Brain microvascular endothelial cell (primary cell): ENCODE data around the gene MSL3.

Experiments used
- DNase-seq: peaks from one replicate; pipeline ENCODE4 v3.0.0-alpha.2; 2020
- H3K27ac ChIP-seq: fragments of 250-450 bp; sonication (Bioruptor Pico); 2 replicates; pipeline ENCODE4 v1.5.1; 2020; ENCODE audit warnings: mild to moderate bottlenecking, moderate library complexity
- H3K27me3 ChIP-seq: fragments of 250-450 bp; sonication (Bioruptor Pico); replicated peaks from 2 replicates; pipeline ENCODE4 v1.5.1; 2020; ENCODE audit warnings: mild to moderate bottlenecking
- H3K36me3 ChIP-seq: fragments of 250-450 bp; sonication (Bioruptor Pico); replicated peaks from 2 replicates; pipeline ENCODE4 v1.5.1; 2020; ENCODE audit warnings: mild to moderate bottlenecking
- H3K4me3 ChIP-seq: 2 replicates; pipeline ENCODE4 v1.5.1; 2011; ENCODE audit warnings: low read depth, mild to moderate bottlenecking, control low read depth, low read length, moderate library complexity
- in situ Hi-C: cut with HindIII; loops from 2 replicates; pipeline ENCODE4 v1.10.0; 2017; ENCODE audit warnings: low sequenced_read_pairs, low pct_ligation_motif_present
- TF ChIP-seq, protein P1 (sequence below): IDR thresholded peaks from 2 replicates; pipeline ENCODE4 v1.5.1; 2011; ENCODE audit warnings: low read depth, mild to moderate bottlenecking, moderate library complexity, low read length, control low read depth, inconsistent platforms; ENCODE audit errors: missing control alignments

Gene MSL3

DNA sequence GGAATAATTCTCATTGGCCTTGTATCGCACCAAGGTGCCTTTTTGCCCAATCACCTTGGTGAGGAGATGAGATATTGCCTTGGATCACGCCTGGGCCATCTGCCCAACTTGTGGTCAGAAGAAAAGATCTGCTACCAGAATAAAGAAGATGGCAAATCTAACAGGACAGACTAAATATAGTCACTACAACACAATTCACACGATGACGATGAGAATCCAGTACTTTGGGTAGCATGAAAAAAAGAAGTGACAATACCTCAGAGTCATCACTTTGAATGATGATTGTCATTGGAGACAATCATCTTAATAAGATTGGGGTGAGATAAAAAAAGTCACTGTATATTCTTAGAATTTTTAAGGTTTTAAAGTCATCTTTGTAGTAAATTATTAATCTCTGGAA, 7.3 kb upstream of the MSL3 start:
- no peak for DNase-seq
- TF ChIP-seq, protein P1, sequence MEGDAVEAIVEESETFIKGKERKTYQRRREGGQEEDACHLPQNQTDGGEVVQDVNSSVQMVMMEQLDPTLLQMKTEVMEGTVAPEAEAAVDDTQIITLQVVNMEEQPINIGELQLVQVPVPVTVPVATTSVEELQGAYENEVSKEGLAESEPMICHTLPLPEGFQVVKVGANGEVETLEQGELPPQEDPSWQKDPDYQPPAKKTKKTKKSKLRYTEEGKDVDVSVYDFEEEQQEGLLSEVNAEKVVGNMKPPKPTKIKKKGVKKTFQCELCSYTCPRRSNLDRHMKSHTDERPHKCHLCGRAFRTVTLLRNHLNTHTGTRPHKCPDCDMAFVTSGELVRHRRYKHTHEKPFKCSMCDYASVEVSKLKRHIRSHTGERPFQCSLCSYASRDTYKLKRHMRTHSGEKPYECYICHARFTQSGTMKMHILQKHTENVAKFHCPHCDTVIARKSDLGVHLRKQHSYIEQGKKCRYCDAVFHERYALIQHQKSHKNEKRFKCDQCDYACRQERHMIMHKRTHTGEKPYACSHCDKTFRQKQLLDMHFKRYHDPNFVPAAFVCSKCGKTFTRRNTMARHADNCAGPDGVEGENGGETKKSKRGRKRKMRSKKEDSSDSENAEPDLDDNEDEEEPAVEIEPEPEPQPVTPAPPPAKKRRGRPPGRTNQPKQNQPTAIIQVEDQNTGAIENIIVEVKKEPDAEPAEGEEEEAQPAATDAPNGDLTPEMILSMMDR, result no peak
- H3K27ac ChIP-seq, result no peak overlapping the region
- H3K27me3 ChIP-seq, result no peaks in the 10 kb centered on the region
- H3K4me3 ChIP-seq, result no peak overlapping the region
- H3K36me3 ChIP-seq, result no peaks in the 10 kb centered on the region
- in situ Hi-C loops, result no loop called here

DNA sequence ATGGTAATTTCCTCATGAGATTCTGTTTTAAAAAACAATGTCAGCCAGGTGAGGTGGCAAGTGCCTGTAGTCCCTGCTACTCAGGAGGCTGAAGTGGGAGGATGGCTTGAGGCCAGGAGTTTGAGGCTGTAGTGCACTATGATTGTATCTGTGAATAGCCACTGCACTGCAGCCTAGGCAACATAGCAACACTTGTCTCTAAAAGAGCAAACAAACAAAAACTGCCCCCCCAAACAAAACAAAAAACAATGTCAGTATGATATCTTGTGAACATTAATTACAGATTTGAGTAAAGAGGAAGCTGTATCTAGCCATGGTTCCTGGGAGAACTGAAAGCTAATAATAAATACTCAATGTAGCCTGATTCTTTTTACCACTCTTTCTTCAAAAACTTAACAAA, 6.8 kb upstream of the MSL3 start:
- no peak overlapping the region for H3K4me3 ChIP-seq
- no peaks in the 10 kb centered on the region for H3K36me3 ChIP-seq
- TF ChIP-seq, protein P1, result no peak
- in situ Hi-C loops, result no loop called here
- H3K27me3 ChIP-seq, result no peaks in the 10 kb centered on the region
- no peak overlapping the region for H3K27ac ChIP-seq
- no peak for DNase-seq

DNA sequence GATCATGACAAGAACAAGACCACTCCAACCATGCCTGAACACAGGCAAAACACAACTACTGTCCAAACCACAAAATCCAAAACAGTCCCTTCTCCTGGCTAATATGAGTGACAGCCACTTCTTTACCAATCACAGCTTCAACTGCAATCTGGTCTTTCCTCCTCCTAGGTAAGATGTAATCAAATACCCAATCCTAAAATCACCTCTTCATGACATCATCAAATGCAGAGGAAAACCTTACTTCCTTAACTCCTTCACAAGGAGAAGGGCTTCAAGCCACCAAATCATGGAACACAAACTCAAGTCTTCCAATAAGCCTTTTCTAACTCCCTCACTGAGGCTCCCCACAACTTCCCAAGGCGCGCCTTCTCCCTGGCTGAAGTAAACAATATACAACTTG, 4.4 kb upstream of the MSL3 start:
- Histone ChIP-seq H3K27me3 (no peaks in the 10 kb centered on the region), H3K27ac (no peak overlapping the region), H3K36me3 (no peaks in the 10 kb centered on the region), H3K4me3 (no peak overlapping the region)
- in situ Hi-C loops, result no loop called here
- DNase-seq, result no peak
- TF ChIP-seq, protein P1, result no peak

DNA sequence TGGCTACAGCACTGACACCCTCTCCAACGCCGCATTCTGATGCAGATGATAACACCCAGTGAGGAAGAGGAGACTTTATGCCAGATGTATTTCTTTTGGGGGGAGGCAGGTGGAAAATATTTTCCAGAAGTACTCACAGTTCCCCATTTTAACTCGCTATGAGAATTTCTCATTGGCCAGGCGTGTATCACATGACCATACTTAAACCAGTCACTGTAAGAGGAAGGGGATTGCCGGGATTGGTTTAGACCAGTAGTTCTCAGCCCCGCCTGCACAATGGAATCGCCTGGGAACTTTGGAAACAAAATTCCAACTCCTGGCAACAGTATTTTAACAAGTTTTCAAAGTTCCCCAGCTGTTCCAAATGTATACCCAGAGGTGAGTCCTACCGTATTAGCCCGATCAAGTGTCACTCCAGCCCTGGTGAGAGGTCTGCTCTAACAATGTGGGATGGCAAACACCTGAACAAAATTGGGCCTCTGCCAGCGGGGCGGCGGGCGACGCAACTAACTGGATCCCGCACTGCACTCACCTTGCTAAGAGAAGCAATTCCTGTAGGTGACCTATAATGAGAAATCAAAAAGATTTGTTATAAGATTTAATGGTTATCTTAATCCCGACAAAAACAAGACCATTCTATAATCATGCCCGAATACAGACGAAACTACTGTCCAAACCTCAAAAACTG, 2.9 kb upstream of the MSL3 start:
- H3K27me3 ChIP-seq, result no peaks in the 10 kb centered on the region
- no peak for DNase-seq
- no peak overlapping the region for H3K4me3 ChIP-seq
- TF ChIP-seq, protein P1, result no peak
- in situ Hi-C loops, result no loop called here
- H3K36me3 ChIP-seq, result no peaks in the 10 kb centered on the region
- H3K27ac ChIP-seq, result no peak overlapping the region

DNA sequence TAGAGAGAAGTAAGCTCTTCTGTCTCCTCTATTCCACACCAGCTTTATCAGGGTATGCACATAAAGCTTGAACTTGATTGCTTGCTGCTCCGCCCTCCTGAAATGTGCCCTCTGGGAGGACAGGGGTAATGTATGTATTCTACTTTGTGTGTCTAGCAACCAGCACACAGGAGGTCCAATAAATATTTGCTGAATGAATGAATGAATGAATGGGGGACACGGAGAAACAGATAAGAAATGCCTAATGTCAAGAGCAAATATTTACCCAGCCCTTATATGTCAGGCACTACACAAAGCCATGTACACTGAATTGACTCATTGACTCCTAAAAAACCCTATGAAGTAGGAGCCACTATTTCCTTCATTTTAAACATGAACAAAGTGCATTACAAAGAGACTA, 2.3 kb upstream of the MSL3 start:
- in situ Hi-C loops, result no loop called here
- H3K27me3 ChIP-seq, result no peaks in the 10 kb centered on the region
- no peak for DNase-seq
- H3K27ac ChIP-seq, result no peak overlapping the region
- no peak overlapping the region for H3K4me3 ChIP-seq
- TF ChIP-seq, protein P1, result no peak
- no peaks in the 10 kb centered on the region for H3K36me3 ChIP-seq
